Testis (tissue), 5 donors: ENCODE data around the gene PAPPA. TPM values are rescaled to one million over a fixed set of nuclear protein-coding genes. Genes with fewer than 3 reads are reported as not detected.

Experiments
- DNase-seq: peaks from one replicate; pipeline ENCODE4 v3.0.0-alpha.2; 2019
- H3K27ac ChIP-seq, 2 donors: fragments of 200-600 bp; sonication (generic); one replicate each; pipeline ENCODE4 v1.5.1; 2019
- H3K27me3 ChIP-seq: fragments of 200-600 bp; sonication (generic); one replicate; pipeline ENCODE4 v1.5.1; 2019
- H3K36me3 ChIP-seq: fragments of 200-600 bp; sonication (generic); one replicate; pipeline ENCODE4 v1.5.1; 2017; ENCODE audit warnings: low read depth; ENCODE audit errors: missing control alignments
- H3K4me1 ChIP-seq: fragments of 200-600 bp; sonication (generic); one replicate; pipeline ENCODE4 v1.5.1; 2019
- H3K4me3 ChIP-seq, 2 donors: fragments of 200-600 bp; sonication (generic); one replicate each; pipeline ENCODE4 v1.5.1; 2017 to 2019
- H3K9me3 ChIP-seq: fragments of 200-600 bp; sonication (generic); one replicate; pipeline ENCODE4 v1.5.1; 2017
- POLR2A ChIP-seq: fragments of 450-650 bp; IDR thresholded peaks from one replicate; pipeline ENCODE4 v1.6.1; 2017; ENCODE audit warnings: antibody characterized with exemption, mild to moderate bottlenecking, moderate library complexity
- WGBS, 2 donors: methylation state at CpG; one replicate each; pipeline ENCODE4 v1.1.5; 2018; 5-methylcytosine and 5-hydroxymethylcytosine counted together
- intact Hi-C: fragments of 100-400 bp; cut with DNase I; formaldehyde crosslinking; loops from one replicate; pipeline ENCODE4 v1.15.1; 2023; ENCODE audit warnings: low total_unique reads
- long read RNA-seq, 2 donors: transcript quantifications; one replicate each; lab custom pipeline, GENCODE V29; 2026
- polyA plus RNA-seq: library from polyadenylated mRNA; stranded (reverse); fragments of 350-450 nt; fragmentation: Illumina TruSeq; extraction: RNeasy Lipid Tissue Mini Kit (QIAGEN cat#74804); gene quantifications from one replicate; pipeline ENCODE4 v1.2.3, GENCODE V29; 2014; ENCODE audit warnings: low read depth, low replicate concordance; ENCODE audit not compliant: insufficient read depth
- total RNA-seq, 2 donors: library from RNA; depleted of rRNA; stranded (reverse); fragments of >200 nt; gene quantifications; one replicate each; pipeline ENCODE4 v1.2.3, GENCODE V29; 2016
- TF ChIP-seq, protein P1 (sequence below), 3 experiments: fragments of 450-650 bp in 2 of 3; fragments of 200-600 bp in 1 of 3; sonication (generic) in 1 of 3; IDR thresholded peaks; one replicate each; pipeline ENCODE4 v1.5.1; 2016 to 2019; ENCODE audit warnings: antibody characterized with exemption in 3 of 3, mild to moderate bottlenecking in 2 of 3, moderate library complexity in 1 of 3

The PAPPA gene, protein sequence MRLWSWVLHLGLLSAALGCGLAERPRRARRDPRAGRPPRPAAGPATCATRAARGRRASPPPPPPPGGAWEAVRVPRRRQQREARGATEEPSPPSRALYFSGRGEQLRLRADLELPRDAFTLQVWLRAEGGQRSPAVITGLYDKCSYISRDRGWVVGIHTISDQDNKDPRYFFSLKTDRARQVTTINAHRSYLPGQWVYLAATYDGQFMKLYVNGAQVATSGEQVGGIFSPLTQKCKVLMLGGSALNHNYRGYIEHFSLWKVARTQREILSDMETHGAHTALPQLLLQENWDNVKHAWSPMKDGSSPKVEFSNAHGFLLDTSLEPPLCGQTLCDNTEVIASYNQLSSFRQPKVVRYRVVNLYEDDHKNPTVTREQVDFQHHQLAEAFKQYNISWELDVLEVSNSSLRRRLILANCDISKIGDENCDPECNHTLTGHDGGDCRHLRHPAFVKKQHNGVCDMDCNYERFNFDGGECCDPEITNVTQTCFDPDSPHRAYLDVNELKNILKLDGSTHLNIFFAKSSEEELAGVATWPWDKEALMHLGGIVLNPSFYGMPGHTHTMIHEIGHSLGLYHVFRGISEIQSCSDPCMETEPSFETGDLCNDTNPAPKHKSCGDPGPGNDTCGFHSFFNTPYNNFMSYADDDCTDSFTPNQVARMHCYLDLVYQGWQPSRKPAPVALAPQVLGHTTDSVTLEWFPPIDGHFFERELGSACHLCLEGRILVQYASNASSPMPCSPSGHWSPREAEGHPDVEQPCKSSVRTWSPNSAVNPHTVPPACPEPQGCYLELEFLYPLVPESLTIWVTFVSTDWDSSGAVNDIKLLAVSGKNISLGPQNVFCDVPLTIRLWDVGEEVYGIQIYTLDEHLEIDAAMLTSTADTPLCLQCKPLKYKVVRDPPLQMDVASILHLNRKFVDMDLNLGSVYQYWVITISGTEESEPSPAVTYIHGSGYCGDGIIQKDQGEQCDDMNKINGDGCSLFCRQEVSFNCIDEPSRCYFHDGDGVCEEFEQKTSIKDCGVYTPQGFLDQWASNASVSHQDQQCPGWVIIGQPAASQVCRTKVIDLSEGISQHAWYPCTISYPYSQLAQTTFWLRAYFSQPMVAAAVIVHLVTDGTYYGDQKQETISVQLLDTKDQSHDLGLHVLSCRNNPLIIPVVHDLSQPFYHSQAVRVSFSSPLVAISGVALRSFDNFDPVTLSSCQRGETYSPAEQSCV (N-terminal part only)
- total RNA-seq (1 to 10 TPM; 1.9 to 5.1 TPM), polyA plus RNA-seq (4.1 TPM)
- long read RNA-seq, donor 1: 0 reads
- long read RNA-seq, donor 2: 0 reads

DNA sequence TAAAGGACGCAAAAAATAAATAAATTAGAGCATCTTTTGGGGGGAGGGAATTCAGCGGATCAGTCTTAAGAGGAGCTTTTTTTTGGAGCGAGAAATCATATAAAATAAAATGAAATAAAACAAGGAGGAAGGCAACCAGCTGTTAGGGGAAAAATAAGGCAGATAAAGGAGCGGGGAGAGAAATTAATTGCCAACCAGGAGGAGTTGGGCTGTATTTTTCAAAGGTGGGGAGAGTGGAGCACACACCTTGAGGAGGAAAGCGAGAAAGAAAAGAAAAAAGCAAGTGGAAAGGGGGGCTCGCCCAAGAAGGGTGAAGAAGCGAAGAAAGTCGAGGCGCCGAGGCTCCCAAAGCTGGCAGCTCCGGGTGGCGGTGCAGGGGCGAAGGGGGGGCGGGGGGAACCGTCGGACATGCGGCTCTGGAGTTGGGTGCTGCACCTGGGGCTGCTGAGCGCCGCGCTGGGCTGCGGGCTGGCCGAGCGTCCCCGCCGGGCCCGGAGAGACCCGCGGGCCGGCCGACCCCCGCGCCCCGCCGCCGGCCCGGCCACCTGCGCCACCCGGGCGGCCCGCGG, at the start of gene PAPPA:
Gene PAPPA, plus strand, starts transcription at position 27 of the 569 bp plus-strand sequence. Its CDS starts 382 bp downstream, at position 409.
- Histone ChIP-seq H3K4me3 (peak within 1 kb of the TSS; percentile 56 to 60), H3K27me3 (no peaks in the 10 kb centered on the region), H3K9me3 (no peaks in the 10 kb centered on the region), H3K4me1 (peaks cover 15% of the 10 kb centered on the region), H3K27ac (peak within 1 kb of the TSS; percentile 36 to 77), H3K36me3 (no peaks in the 10 kb centered on the region)
- WGBS, 2 donors: 0 to 1% methylated on average over 18 to 40 of the region's 41 CpGs
- TF ChIP-seq, protein P1, sequence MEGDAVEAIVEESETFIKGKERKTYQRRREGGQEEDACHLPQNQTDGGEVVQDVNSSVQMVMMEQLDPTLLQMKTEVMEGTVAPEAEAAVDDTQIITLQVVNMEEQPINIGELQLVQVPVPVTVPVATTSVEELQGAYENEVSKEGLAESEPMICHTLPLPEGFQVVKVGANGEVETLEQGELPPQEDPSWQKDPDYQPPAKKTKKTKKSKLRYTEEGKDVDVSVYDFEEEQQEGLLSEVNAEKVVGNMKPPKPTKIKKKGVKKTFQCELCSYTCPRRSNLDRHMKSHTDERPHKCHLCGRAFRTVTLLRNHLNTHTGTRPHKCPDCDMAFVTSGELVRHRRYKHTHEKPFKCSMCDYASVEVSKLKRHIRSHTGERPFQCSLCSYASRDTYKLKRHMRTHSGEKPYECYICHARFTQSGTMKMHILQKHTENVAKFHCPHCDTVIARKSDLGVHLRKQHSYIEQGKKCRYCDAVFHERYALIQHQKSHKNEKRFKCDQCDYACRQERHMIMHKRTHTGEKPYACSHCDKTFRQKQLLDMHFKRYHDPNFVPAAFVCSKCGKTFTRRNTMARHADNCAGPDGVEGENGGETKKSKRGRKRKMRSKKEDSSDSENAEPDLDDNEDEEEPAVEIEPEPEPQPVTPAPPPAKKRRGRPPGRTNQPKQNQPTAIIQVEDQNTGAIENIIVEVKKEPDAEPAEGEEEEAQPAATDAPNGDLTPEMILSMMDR (IDR thresholded peaks at IDR 0.05): no peak
- TF ChIP-seq POLR2A: no peak
- peak; percentile 24 for DNase-seq
- intact Hi-C loops: loop anchor here (10.0 kb wide), 1 partner anchor 491 kb away; no protein-coding TSS in a partner anchor

DNA sequence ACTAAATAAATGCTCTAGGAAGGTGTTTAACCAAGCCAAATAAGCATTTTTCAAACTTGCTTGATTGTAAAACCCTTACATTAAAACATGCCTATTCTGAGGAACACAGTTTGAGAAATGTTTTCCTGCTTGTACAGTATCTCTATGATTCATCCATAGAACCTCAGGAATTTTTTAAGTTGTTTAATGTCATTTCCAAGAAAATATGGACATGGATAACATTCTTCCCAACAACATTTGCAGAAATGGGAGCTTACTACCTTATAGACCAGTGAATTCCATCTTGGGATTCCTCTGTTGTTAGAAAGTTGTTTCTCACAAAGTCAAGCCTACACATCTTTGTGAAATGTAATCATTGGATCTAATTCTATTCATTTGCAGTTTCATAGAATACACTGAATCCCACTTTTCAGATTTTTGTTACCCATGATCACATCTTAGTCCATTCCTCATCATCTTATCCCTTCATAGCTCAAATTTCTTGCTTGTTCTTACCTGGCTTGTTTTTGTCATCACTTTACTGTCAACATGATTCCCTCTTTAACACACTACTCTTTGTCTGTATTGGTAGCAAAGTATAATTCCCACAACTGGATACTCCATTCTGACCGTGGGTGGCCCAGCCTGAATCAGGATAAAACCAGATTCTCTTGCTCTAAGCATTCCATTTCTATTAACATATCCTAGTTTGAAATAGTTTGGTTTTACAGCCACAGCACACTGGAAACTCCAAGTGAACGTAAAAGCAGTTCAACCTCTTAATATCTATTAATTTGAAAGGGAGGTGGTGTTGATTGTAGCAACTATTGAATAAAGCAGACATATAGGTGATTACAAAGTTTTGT, 49.4 kb upstream of the PAPPA start:
- Histone ChIP-seq H3K9me3 (no peaks in the 10 kb centered on the region), H3K27me3 (no peaks in the 10 kb centered on the region), H3K36me3 (no peaks in the 10 kb centered on the region), H3K27ac (no peak overlapping the region), H3K4me3 (no peak overlapping the region), H3K4me1 (no peaks in the 10 kb centered on the region)
- WGBS, 2 donors: 64 to 66% methylated on average over 2 of the region's 2 CpGs
- TF ChIP-seq, protein P1 (IDR thresholded peaks at IDR 0.05): no peak
- TF ChIP-seq POLR2A: no peak
- intact Hi-C loops: no loop called here
- no peak for DNase-seq

DNA sequence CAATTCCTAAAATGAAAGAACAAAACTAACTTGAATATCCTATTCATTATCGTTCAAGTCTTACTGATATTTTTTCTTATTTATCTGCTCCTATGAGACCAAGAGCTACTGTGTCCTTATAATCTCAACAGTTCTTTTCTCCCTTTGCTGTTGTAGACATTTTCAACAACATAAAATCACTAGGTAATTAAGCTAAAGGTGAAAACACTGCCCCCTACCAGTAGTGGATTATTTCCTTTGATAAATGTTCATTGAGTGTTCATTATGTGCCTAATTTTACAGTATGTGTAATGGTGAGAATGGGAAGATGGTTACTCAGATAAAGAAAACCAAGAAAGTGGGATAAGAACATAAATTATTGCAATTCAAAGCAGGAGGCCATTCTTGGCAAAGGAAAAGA, 41.4 kb upstream of the PAPPA start:
- Histone ChIP-seq H3K27me3 (no peaks in the 10 kb centered on the region), H3K36me3 (no peaks in the 10 kb centered on the region), H3K4me3 (no peak overlapping the region), H3K9me3 (no peaks in the 10 kb centered on the region), H3K27ac (no peak overlapping the region), H3K4me1 (no peaks in the 10 kb centered on the region)
- intact Hi-C loops: no loop called here
- 84 to 85% methylated on average over 1 of the region's 1 CpG for WGBS, 2 donors
- no peak for DNase-seq
- TF ChIP-seq, protein P1 (IDR thresholded peaks at IDR 0.05): no peak
- no peak for TF ChIP-seq POLR2A
